Aorta (tissue), 5 donors: Measurements from ENCODE around the gene INPP5B. TPM values are rescaled to one million over a fixed set of nuclear protein-coding genes. Genes with fewer than 3 reads are reported as not detected.

Source experiments
- ATAC-seq: fragments of 200-7000 bp; cut with Tn5 transposase; one replicate; pipeline ENCODE4 v1.9.1; 2022; ENCODE audit warnings: moderate library complexity; ENCODE audit not compliant: low FRiP score
- DNase-seq, 2 donors: peaks; one replicate each; pipeline ENCODE4 v3.0.0-alpha.2; 2020
- H3K27ac ChIP-seq, 2 donors: one replicate each; pipeline ENCODE4 v1.5.1; 2013; ENCODE audit warnings: low read length in 2 of 2, mild to moderate bottlenecking in 2 of 2, moderate library complexity in 2 of 2, control low read depth in 1 of 2, inconsistent platforms in 1 of 2, low read depth in 1 of 2
- H3K27me3 ChIP-seq, 2 donors: one replicate each; pipeline ENCODE4 v1.6.1; 2013; ENCODE audit warnings: control low read depth in 1 of 2, low read length in 1 of 2, mild to moderate bottlenecking in 1 of 2, moderate library complexity in 1 of 2; ENCODE audit not compliant: insufficient read depth in 2 of 2, control insufficient read depth in 1 of 2
- H3K36me3 ChIP-seq, 2 donors: one replicate each; pipeline ENCODE4 v1.6.1; 2013; ENCODE audit warnings: control low read depth in 1 of 2, low read length in 1 of 2, mild to moderate bottlenecking in 1 of 2; ENCODE audit not compliant: insufficient read depth in 2 of 2, control insufficient read depth in 1 of 2
- H3K4me1 ChIP-seq, 2 donors: one replicate each; pipeline ENCODE4 v1.6.1; 2013; ENCODE audit warnings: low read length in 2 of 2, control low read depth in 1 of 2, mild to moderate bottlenecking in 1 of 2, moderate library complexity in 1 of 2; ENCODE audit not compliant: insufficient read depth in 2 of 2, control insufficient read depth in 1 of 2
- H3K4me3 ChIP-seq, 2 donors: one replicate each; pipeline ENCODE4 v1.5.1; 2013; ENCODE audit warnings: low read length in 2 of 2, control low read depth in 1 of 2, mild to moderate bottlenecking in 1 of 2
- H3K9me3 ChIP-seq: one replicate; pipeline ENCODE4 v1.6.1; 2013; ENCODE audit warnings: mild to moderate bottlenecking, low read length; ENCODE audit not compliant: control insufficient read depth
- WGBS, 2 donors: extraction: QIAGEN DNeasy Blood & Tissue Kit; methylation state at CpG; one replicate each; pipeline ENCODE4 v1.1.7; 2013; 5-methylcytosine and 5-hydroxymethylcytosine counted together
- intact Hi-C, 2 donors: fragments of 100-400 bp; cut with DNase I; formaldehyde crosslinking; loops; one replicate each; pipeline versions ENCODE4 v1.14.2 to v1.15.0; 2022
- polyA plus RNA-seq, 2 donors: library from polyadenylated mRNA; stranded (reverse); fragments of 200-250 nt; gene quantifications; one replicate each; pipeline ENCODE4 v1.2.3, GENCODE V29; 2013
- total RNA-seq, 2 donors: library from RNA; stranded (reverse); fragmentation: NEBNext Ultra II Directional; extraction: Animal tissue kit (Norgen Biotek cat#: 25700); gene quantifications; one replicate each; pipeline ENCODE4 v1.2.1, GENCODE V29; 2021
- donor health status: healthy with polysubstance abuse.
- donor health status: Bipolar disorder and iron deficiency.
- donor health status: DM: no; HTN: no; CAD: no.
- donor health status: DM: no; HTN: no; CAD: no.
- donor health status: DM: yes; HTN: yes; CAD: no.

The INPP5B gene
- total and polyA plus RNA-seq, 4 donors, result 6.4 to 52.2 (median 33.3) TPM

DNA sequence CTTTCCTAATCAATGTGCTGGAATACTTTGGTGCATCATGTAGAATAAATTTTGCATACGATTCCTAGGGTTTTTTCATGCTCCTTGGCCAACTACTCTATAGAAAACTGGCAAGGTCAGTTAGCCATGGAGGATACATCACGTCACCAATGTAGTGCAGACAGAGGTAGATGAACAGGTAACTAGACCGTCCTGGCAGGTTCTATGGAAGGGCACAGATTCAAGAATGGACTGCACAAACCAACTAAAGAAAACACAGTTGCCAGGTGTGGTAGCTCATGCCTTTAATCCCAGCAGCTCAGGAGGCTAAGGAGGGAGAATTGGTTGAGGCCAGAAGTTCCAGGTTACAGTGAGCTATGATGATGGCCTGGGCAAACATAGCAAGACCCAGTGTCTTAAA lies 97.4 kb downstream of the INPP5B start:
- H3K4me3 ChIP-seq, result no peak overlapping the region
- no peaks in the 10 kb centered on the region for H3K27me3 ChIP-seq
- H3K4me1 ChIP-seq, result peaks cover 2 to 3% of the 10 kb centered on the region in 2 donors
- ATAC-seq (no peak), DNase-seq (no peak)
- H3K9me3 ChIP-seq, result no peaks in the 10 kb centered on the region
- WGBS, 2 donors, result 88 to 92% methylated on average over 3 of the region's 3 CpGs
- H3K27ac ChIP-seq, result no peak overlapping the region
- H3K36me3 ChIP-seq, result no peaks in the 10 kb centered on the region
- intact Hi-C loops, result no loop called here

DNA sequence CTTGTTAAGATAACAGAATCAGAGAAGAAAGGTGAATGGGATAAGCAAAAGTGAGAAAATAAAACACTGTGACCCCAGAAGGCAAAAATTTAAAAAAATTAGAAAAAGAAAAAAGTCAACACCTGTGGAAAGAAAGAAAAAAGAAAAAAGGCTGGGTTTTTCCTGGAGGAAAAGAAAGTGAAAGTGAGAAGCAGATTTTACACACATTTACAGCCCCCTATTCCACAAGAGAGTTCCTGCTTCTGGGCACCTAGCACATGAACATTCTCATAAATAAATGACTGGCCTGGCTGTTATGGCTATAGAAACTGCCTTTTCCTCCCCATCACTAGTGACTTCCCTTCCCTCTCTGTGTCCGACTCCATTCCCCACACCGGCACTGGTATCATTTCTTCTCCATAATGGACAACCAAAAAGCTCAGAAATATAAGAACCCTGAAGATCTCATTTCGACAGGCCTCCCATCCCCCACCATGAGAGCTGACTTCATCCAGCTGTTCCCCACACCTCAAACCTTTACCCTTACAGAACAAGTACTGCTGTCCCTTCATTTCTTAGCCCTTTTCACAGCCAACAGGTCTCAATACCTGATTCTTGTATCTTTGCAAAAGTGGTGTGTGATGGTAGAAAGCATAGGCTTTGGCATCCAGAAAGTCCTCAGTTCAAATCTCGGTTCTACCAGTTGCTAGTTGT lies 100.1 kb downstream of the INPP5B start:
- H3K4me1 ChIP-seq, result peaks cover 0 to 2% of the 10 kb centered on the region in 2 donors
- no peak overlapping the region for H3K4me3 ChIP-seq
- 82 to 87% methylated on average over 4 of the region's 4 CpGs for WGBS, 2 donors
- DNase-seq (no peak), ATAC-seq (no peak)
- intact Hi-C loops, result no loop called here
- H3K27me3 ChIP-seq, result no peaks in the 10 kb centered on the region
- no peaks in the 10 kb centered on the region for H3K9me3 ChIP-seq
- H3K27ac ChIP-seq, result no peak overlapping the region
- no peaks in the 10 kb centered on the region for H3K36me3 ChIP-seq

DNA sequence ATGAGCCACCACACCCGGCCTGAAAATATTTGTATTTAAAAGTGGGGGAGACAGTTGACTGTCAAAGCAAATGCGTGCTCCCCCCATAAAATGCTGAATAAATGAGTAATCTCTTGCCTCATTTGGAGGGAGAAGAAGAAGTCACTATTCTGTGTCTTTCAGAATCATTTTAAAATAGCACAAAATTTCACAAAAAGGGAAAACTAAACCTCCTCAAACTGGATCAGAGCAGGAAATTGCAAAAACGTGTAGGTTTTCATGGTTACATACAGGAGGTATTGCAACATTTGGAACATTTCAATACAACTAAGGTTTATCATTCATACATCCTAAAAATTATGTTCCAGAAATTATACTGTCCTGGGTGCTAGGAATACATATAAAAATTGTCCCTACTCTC lies 101.1 kb downstream of the INPP5B start:
- Histone ChIP-seq H3K36me3 (no peaks in the 10 kb centered on the region), H3K27ac (no peak overlapping the region), H3K27me3 (no peaks in the 10 kb centered on the region), H3K9me3 (no peaks in the 10 kb centered on the region), H3K4me3 (no peak overlapping the region), H3K4me1 (peaks cover 0 to 2% of the 10 kb centered on the region in 2 donors)
- 75 to 80% methylated on average over 3 of the region's 3 CpGs for WGBS, 2 donors
- intact Hi-C loops, result no loop called here
- ATAC-seq (no peak), DNase-seq (no peak)

DNA sequence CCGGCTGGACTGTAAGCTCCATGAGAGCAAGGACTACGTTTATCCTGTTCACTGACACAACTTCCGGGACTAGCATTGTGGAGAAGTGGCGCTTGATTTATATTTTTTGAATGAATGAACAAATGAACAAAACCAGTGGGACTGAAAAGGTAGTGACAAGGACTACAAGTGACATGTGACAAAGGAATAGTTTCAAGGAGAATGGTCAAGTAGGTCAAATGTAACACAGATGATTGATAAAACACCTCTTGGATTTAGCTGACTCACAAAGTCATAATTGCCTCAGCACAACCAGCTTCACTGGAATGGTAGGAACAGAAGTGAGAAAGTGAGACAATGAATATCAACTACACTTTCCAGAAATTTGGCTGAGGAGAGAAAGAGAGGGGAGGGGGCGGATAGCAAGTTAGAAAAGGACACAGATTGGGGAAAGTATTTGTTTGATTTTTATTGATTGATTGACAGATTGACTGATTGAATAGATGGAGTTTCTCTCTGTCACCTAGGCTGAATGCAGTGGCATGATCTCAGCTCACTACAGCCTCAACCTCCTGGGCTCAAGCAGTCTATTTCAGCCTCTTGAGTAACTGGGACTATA lies 101.7 kb downstream of the INPP5B start:
- WGBS, 2 donors, result 91 to 92% methylated on average over 5 of the region's 5 CpGs
- ATAC-seq, result no peak
- Histone ChIP-seq H3K9me3 (no peaks in the 10 kb centered on the region), H3K27me3 (no peaks in the 10 kb centered on the region), H3K4me1 (peaks cover 0 to under 1% of the 10 kb centered on the region in 2 donors), H3K4me3 (no peak overlapping the region), H3K36me3 (no peaks in the 10 kb centered on the region), H3K27ac (no peak overlapping the region)
- intact Hi-C loops, result no loop called here
- DNase-seq, result no peak

DNA sequence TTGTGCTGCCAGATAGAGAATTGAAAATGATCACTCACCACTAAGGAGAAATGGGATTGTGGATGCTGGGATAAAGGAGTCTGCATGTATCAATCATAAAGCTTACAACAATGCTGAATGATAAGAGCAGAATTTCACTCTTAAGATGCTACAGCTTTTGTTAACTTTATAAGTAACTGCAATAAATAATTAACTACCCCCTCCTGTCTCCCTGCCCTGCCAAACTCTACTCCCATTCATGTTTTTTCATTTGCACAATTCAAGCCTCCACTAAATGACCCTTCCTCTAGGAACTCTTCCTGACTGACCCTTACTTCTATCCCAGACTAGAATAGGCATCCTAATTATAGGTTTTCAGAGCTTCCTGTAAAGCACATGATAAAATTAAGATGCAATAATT lies 102.3 kb downstream of the INPP5B start:
- no peak for ATAC-seq
- H3K4me1 ChIP-seq, result no peaks in the 10 kb centered on the region
- intact Hi-C loops, result no loop called here

DNA sequence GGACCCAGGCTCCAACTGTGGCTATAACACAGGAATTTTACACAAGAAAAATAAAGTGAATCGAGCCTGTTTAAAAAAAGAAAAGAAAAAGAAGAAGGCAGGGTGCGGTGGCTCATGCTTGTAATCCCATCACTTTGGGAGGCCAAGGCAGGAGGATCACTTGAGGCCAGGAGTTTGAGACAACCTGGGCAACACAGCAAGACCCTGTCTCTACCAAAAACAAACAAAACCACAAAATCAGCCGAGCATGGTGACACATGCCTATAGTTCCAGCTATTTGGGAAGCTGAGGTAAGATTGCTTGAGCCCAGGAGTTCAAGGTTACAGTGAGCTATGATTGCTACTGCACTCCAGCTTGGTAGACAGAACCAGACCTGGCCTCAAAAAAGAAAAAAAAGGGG lies 105.2 kb downstream of the INPP5B start:
- no peak for DNase-seq
- Histone ChIP-seq H3K9me3 (no peaks in the 10 kb centered on the region), H3K27ac (no peak overlapping the region), H3K27me3 (no peaks in the 10 kb centered on the region), H3K4me3 (no peak overlapping the region), H3K36me3 (peaks cover 0 to 6% of the 10 kb centered on the region in 2 donors), H3K4me1 (no peaks in the 10 kb centered on the region)
- intact Hi-C loops, result no loop called here
- no peak for ATAC-seq
- WGBS, 2 donors, result 83 to 90% methylated on average over 3 of the region's 3 CpGs

More for the DNA sequence above, 102.3 kb downstream of the INPP5B start:
- DNase-seq, result no peak
- H3K9me3 ChIP-seq, result no peaks in the 10 kb centered on the region
- peaks cover 0 to 2% of the 10 kb centered on the region in 2 donors for H3K36me3 ChIP-seq
- H3K4me3 ChIP-seq, result no peak overlapping the region
- no peak overlapping the region for H3K27ac ChIP-seq
- H3K27me3 ChIP-seq, result no peaks in the 10 kb centered on the region

DNA sequence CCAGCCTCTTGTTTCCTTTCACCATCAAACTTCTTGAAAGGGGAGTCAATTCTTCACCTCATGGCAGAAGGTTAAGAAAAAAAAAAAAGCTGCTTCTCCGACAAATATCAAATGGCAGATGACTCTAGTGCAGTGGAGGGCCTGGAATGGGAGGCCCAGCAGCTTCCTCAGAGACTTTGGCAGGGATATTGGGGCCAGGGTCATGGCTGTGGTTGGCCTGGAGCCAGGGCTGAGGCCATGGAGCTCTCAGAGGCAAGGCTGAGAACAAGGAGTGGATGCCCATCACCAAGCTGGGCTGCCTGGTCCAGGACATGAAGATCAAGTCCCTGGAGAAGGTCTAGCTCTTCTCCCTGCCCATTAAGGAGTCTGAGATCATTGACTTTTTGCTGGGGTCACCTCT lies 106.1 kb downstream of the INPP5B start:
- Histone ChIP-seq H3K27ac (no peak overlapping the region), H3K36me3 (peaks cover 0 to 6% of the 10 kb centered on the region in 2 donors), H3K4me3 (no peak overlapping the region), H3K4me1 (no peaks in the 10 kb centered on the region), H3K9me3 (no peaks in the 10 kb centered on the region), H3K27me3 (no peaks in the 10 kb centered on the region)
- intact Hi-C loops, result no loop called here
- DNase-seq, result no peak
- ATAC-seq, result no peak
- 79 to 87% methylated on average over 1 of the region's 1 CpG for WGBS, 2 donors

DNA sequence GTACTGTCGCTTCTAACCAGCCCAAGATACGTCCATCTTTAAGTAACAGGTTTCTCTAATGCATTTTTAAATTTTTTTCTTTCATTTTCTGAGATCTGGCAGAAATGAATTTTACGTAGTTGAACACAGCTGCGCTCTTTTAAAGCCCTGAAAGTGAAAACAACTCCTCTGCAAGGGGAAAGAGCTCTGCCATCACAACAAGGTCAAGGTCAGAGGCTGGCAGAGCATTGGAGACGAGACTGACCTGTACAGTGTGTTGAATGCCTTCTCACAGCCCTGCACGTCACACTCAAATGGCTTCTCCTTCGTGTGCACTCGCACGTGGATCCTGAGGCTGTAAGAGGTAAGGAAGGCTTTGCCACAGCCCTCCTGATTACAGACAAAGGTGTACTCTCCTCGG lies 107.2 kb downstream of the INPP5B start:
- H3K27ac ChIP-seq, result no peak overlapping the region
- H3K4me3 ChIP-seq, result no peak overlapping the region
- H3K4me1 ChIP-seq, result no peaks in the 10 kb centered on the region
- peaks cover 4 to 8% of the 10 kb centered on the region in 2 donors for H3K36me3 ChIP-seq
- H3K27me3 ChIP-seq, result no peaks in the 10 kb centered on the region
- 91 to 92% methylated on average over 10 of the region's 10 CpGs for WGBS, 2 donors
- intact Hi-C loops, result no loop called here
- DNase-seq, result no peak
- ATAC-seq, result no peak
- no peaks in the 10 kb centered on the region for H3K9me3 ChIP-seq

DNA sequence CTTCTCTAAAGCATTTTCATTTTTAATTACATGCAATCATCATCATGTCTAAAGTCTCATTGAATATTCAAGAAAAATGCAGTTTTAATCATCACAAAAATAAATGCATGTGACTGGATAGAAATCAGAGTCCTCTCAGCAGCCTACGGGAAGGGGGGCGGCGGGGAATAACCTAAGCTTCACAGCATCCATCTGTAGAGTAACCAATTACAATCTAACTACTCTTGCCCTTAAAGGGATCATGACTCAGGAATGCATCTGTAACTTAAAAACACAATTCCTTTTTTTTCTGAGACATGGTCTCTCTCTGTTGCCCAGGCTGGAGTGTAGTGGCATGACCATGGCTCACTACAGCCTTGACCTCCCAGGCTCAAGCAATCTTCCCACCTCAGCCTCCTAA lies 110.1 kb downstream of the INPP5B start:
- H3K36me3 ChIP-seq, result peaks cover 12 to 13% of the 10 kb centered on the region in 2 donors
- intact Hi-C loops, result no loop called here
- H3K4me3 ChIP-seq, result no peak overlapping the region
- H3K27me3 ChIP-seq, result no peaks in the 10 kb centered on the region
- H3K27ac ChIP-seq, result no peak overlapping the region
- no peak for DNase-seq
- ATAC-seq, result no peak
- no peaks in the 10 kb centered on the region for H3K9me3 ChIP-seq
- WGBS, 2 donors, result 65 to 85% methylated on average over 3 of the region's 3 CpGs
- no peaks in the 10 kb centered on the region for H3K4me1 ChIP-seq
